Measurements from ENCODE around the gene TMLHE.
"Not testable (repeated sequence)": the region's sequence is repeated elsewhere in the genome, so short reads cannot be mapped to it uniquely, and the experiment has no call there.

The TMLHE gene

DNA sequence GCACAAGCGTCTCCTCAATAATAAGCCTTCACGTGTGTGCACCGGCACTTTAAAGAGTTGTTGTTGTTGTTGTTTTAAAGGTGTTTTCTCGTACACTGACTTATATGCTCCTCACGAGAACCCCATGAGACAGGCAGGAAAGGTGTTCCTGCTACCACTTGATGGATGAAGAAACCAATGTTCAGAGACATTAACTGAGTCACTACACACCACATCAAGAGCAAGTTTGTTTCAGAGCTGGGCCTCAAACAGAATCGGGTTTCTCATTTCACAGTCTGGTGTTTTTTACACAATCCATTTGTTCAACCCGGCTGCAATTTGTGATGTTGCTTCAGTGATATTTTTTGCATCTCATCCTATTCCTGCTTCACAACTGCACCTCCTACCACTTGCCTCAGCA, 135.6 kb downstream of the TMLHE start:
- DNase-seq = not testable (repeated sequence)

DNA sequence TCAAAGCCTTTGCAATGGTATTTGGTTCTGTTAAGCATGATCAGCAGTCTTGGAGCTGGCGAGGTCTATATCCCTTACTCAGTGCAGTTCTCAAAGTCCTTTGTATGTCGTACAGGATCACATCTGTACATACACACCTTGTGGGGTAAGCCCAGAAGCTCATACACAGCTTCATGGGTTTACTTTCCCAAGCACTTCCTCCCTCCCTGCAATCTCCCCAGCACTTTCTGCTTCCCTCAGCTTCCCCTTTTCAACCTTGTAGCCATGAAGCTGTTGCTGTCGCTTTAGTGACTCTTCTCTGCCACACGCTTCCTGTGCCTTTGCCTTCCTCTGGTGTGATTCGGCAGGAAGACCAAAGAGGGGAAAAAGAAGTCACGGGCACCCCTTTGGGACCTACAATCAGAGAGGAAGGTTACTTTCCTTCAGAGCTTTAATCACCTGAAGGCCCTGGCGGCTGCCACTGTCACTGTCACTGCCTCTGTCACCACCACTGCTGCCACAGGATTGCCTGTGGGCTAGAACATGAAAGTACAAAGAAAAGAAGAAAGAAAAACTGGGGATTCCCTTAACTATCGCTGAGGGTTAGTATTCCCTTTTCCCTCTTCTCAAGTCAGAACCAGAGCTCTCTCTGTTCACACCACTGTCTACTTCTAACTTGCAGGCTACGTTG, 146.3 kb downstream of the TMLHE start:
- not testable (repeated sequence) for DNase-seq

GRCh38 chrX:155460501-155460900, 152.3 kb downstream of the TMLHE start:
- not testable (repeated sequence) for DNase-seq

DNA sequence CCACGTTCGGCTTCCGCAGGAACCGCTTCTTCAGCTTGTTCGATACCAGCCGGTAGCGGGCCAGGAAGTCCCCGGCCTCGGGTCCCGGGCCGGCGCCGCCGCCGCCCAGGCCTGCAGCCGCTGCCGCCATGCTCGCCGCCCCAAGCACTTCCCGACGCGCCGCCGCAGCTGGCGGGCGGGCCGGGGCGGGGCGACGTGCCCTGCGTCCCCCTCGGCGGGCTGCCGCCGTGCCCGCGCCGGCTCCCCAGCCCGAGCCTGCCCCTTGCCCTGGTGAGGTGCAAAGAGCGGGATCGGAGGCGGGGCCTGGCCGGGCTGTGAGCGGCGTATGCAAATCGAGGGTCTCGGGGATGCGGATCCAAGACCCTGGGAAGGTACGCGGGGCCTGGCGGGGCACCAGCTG, 154.3 kb downstream of the TMLHE start, which contains the start of gene F8A3:
Gene F8A3 (minus strand): TSS at position 150 of the 400 bp plus-strand sequence. CDS start 20 bp downstream, at position 130.
- DNase-seq = not testable (repeated sequence)

GRCh38 chrX:155457761-155458447, 154.8 kb downstream of the TMLHE start:
- DNase-seq = not testable (repeated sequence)

DNA sequence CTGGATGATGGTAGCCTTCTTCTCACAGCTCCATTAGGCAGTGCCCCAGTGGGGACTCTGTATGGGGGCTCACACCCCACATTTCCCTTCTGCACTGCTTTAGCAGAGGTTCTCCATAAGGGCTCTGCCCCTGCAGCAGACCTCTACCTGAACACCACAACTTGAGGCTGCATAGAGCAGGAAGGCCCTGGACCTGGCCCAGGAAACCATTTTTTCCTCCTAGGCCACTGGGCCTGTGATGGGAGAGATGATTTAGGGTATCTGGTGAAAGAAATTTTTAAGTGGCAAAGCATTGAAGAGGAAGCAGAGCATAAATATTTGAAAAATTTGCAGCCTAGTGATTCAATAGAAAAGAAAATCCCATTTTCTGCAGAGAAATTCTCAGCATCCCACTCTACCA, 171.7 kb downstream of the TMLHE start:
- no peak for DNase-seq

All from hematopoietic multipotent progenitor cell treated with erythropoietin and hydrocortisone succinate and interleukin-3 and kit ligand, for 4 days (in vitro differentiated cells).